ENCODE data around the gene CHRNA7.

The CHRNA7 gene

GRCh38 chr15:32007355-32007960 lies 22.9 kb upstream of the CHRNA7 start:
- no peak for DNase-seq (ENCODE audit: low read depth)
- no peak for TF ChIP-seq CTCF (IDR thresholded peaks at IDR 0.05; ENCODE audit: low read length, missing control alignments)
- no peak overlapping the region for H3K4me3 ChIP-seq (replicated peaks; ENCODE audit: low read depth, low read length)

- DNase-seq (ENCODE audit: low read depth) = no peak
- no peak overlapping the region for H3K4me3 ChIP-seq (replicated peaks; ENCODE audit: low read depth, low read length)
- TF ChIP-seq CTCF (IDR thresholded peaks at IDR 0.05; ENCODE audit: low read length, missing control alignments) = no peak
Measured at GRCh38 chr15:32014953-32015352, 15.4 kb upstream of the CHRNA7 start.

- no peak for TF ChIP-seq CTCF (IDR thresholded peaks at IDR 0.05; ENCODE audit: low read length, missing control alignments)
Measured at GRCh38 chr15:32020156-32020555, 10.2 kb upstream of the CHRNA7 start.

GRCh38 chr15:32028921-32029320 lies 1.4 kb upstream of the CHRNA7 start:
- no peak for DNase-seq (ENCODE audit: low read depth)
- H3K4me3 ChIP-seq (replicated peaks; ENCODE audit: low read depth, low read length) = no peak overlapping the region
- TF ChIP-seq CTCF (IDR thresholded peaks at IDR 0.05; ENCODE audit: low read length, missing control alignments) = no peak

More at GRCh38 chr15:32020156-32020555, 10.2 kb upstream of the CHRNA7 start:
- H3K4me3 ChIP-seq (replicated peaks; ENCODE audit: low read depth, low read length) = no peak overlapping the region
- DNase-seq (ENCODE audit: low read depth) = no peak

- TF ChIP-seq CTCF (IDR thresholded peaks at IDR 0.05; ENCODE audit: low read length, missing control alignments) = no peak
- H3K4me3 ChIP-seq (replicated peaks; ENCODE audit: low read depth, low read length) = no peak overlapping the region
- no peak for DNase-seq (ENCODE audit: low read depth)
Measured at GRCh38 chr15:32029409-32029861, 880 bp upstream of the CHRNA7 start.

- no peak for TF ChIP-seq CTCF (IDR thresholded peaks at IDR 0.05; ENCODE audit: low read length, missing control alignments)
- no peak for DNase-seq (ENCODE audit: low read depth)
- H3K4me3 ChIP-seq (replicated peaks; ENCODE audit: low read depth, low read length) = no peak overlapping the region
Measured at GRCh38 chr15:32030795-32031194, 480 bp downstream of the CHRNA7 start.
